Panc1 (cell line): Measurements from ENCODE around the gene BHMT2.

Experiments
- CTCF ChIP-seq: fragments of 450-650 bp; IDR thresholded peaks from 2 replicates; pipeline ENCODE4 v1.5.1; 2017; ENCODE audit warnings: mild to moderate bottlenecking
- POLR2AphosphoS5 ChIP-seq: IDR thresholded peaks from 2 replicates; pipeline ENCODE4 v1.6.1; 2012; ENCODE audit warnings: mild to moderate bottlenecking, low read depth, low read length, moderate library complexity

GRCh38 chr5:79031485-79031867 lies 38.1 kb upstream of the BHMT2 start:
- TF ChIP-seq CTCF, result no peak
- no peak for TF ChIP-seq POLR2AphosphoS5
